Kasumi-1 (cell line): Measurements from ENCODE around the gene SCARF2.
"Not testable (repeated sequence)": the region's sequence is repeated elsewhere in the genome, so short reads cannot be mapped to it uniquely, and the experiment has no call there.

Experiments used
- DNase-seq, 2 experiments: peaks; one replicate each; lab custom pipeline; 2025; lab: John Stamatoyannopoulos, UW

SCARF2 gene

GRCh38 chr22:20427104-20427944 is 10.3 kb downstream of the SCARF2 start:
- no peak for DNase-seq

- DNase-seq, result no peak
Measured at GRCh38 chr22:20426259-20426615, 11.4 kb downstream of the SCARF2 start.

GRCh38 chr22:20425566-20426258 is 11.9 kb downstream of the SCARF2 start:
- no peak for DNase-seq

DNA sequence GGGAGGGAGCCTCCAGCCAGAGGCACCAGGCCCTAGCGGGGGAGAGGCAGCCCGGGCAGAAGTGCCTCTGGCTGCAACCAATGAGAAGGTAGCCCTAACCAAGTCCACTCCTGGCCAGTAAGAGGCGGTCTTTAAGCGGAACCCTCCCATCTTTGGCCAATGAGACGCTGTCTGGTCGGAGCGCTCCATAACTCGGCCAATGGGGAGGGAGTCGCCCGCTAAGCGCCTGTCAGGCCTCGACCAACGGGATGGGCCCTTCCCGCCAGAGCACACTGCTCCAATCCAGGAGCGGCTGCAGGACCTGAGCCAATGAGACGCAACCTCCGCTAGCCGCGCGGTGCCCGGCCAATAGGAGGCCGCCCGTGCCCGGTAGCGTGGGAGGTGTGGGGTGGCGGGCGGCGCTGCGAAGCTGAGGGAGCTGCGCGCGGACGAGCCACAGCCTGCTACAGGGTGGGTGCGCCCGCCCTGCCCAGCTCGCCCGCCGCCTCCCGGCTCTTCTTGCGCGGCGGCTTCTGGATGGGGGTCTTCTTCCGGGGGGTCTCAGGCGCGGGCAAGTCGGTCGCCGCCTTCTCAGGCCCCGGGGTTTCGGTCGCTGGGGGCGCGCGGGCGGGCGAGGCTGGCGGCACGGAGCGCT is 12.6 kb downstream of the SCARF2 start:
- DNase-seq, result no peak

- no peak for DNase-seq
Measured at GRCh38 chr22:20424568-20424931, 13.1 kb downstream of the SCARF2 start.

- DNase-seq, result peak; percentile 38 to 62
Measured at GRCh38 chr22:20423906-20424551, 13.6 kb downstream of the SCARF2 start.

GRCh38 chr22:20423008-20423905 is 14.4 kb downstream of the SCARF2 start:
- peak; percentile 33 to 62 for DNase-seq

DNA sequence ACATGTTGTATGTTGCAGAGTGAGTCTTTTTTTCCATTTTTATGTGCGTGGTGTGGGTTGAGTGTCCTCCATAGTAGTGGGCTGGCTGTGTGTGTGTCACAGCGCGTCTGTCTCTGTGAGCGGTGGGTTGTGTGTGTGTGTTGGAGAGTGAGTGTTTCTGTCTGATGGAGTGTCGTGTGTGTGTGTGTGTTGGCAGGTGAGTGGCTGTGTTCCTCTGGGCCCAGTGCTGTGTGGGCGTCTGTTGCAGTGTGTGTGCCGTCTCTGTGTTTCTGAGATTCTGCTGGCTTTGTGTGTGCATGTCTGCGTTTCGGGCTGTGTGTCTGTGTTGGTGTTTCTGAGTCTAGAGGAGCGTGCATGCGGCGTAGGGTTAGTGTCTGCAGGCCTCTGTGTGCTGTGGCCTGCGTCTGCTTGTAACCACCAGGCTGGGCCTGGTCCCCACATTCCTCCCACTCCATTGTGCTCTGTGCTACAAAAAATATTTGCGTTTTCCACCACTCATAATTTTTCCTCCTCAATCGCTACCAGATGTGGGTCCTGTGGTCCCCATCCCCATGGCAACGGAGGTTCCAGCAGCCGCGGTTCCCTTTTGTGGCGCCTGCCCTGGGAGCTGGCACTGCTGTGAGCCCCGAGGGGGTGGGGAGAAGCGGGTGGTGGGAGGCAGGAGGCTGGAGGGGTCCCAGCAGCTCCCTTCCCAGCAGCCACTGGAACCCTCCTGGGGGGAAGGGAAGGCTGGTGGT is 15.2 kb downstream of the SCARF2 start:
- no peak for DNase-seq

DNA sequence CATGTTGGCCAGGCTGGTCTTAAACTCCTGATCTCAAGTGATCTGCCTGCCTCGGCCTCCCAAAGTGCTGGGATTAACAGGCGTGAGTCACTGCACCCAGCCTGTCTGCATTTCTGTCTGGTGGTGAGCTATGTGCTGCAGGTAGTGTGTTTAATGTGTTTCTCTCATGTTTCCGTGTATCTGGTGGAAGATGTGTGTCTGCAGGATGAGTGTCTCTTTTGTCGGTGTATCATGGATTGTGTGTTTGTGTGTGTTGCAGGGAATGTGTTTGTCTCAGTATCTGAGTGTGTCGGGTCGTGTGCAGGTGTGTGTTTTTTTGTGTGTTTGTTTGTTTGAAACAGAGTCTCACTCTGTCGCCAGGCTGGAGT is 16.1 kb downstream of the SCARF2 start:
- DNase-seq, result no peak

DNA sequence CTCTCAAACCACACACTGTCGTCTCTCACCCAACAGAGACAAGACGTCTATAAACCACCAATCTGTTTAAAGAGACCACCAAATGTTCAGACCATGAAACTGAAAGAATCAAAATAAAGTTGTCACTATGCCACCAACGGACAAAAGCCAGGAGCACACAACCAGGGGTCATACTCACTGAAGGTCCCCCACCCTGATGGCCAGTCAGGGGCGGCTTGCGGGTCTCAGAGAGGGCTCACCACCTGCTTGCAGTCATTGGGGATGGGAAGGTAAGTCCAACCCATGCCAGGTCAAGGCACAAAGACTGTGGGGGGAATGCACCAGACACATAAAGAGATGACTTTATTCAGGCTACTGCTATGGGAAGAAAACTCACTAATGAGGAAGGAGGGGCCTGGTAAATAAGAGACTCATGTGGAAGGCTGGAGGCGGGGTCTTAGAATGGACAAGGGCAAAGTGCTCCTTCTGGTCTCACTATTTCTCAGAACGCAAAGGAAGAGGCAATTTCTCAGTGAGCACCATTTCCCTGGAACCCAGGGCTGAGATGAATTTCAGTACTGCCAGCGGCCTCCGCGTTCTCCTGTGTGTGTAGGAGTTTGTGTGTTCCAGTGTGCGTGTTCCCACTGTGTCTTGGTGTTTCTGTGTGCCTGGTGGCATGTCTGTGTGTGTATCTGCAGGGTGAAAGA is 17.3 kb downstream of the SCARF2 start:
- DNase-seq, result no peak

DNA sequence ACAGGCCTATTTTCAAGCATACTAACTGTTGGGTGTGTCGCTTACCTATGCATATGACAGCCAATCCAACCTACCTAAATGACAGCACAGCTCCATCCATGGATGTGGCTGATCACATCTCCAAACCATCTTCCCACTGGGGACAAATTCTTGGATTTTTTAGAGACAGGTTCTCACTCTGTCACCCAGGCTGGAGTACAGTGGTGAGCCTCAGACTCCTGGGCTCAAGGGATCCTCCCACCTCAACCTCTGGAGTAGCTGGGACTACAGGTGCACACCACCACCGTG is 18.0 kb downstream of the SCARF2 start:
- DNase-seq, result no peak

DNA sequence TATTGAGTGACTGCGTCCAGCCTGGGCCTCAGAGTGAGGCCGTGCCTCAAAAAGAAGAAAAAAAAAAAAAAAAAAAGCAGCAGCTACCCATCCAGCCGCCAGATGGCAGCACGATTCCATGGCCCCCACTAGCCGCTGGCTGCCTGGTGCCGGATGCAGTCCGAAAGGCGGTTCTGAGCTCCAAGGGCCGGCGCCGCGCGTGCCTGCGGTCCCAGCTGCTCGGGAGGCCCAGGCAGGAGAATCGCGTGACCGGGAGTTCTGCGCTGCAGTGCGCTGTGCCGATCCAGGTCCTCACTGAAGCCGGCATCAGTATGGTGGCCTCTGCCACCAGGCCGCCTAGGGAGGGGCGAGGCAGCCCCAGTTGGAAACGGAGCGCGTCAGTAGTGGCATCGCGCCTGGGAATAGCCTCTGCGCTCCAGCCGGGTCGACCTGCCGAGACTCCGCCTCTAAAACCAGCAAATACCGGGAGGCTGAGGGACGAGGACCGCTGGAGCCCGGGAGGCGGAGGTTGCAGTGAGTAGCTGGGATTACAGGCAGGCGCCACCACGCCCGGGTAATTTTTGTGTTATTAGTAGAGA is 19.3 kb downstream of the SCARF2 start:
- peak; percentile 38 to 66 for DNase-seq

DNA sequence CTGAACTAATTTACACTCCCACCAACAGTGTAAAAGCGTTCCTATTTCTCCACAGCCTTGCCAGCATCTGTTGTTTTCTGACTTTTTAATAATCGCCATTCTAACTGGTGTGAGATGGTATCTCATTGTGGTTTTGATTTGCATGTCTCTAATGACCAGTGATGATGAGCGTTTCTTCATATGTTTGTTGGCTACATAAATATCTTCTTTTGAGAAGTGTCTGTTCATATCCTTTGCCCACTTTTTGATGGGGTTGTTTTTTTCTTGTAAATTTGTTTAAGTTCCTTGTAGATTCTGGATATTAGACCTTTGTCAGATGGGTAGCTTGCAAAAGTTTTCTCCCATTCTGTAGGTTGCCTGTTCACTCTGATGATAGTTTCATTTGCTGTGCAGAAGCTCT is 21.9 kb downstream of the SCARF2 start:
- DNase-seq, result not testable (repeated sequence)

DNA sequence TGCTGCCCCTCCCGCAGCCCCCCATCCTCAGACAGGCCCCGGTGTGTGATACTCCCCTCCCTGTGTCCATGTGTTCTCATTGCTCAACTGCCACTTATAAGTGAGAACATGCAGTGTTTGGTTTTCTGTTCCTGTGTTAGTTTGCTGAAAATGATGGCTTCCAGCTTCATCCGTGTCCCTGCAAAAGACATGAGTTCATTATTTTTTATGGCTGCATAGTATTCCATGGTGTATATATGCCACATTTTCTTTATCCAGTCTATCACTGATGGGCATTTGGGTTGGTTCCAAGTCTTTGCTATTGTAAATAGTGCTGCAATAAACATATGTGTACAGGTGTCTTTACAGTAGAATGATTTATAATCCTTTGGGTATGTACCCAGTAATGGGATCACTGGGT is 22.4 kb downstream of the SCARF2 start:
- not testable (repeated sequence) for DNase-seq

DNA sequence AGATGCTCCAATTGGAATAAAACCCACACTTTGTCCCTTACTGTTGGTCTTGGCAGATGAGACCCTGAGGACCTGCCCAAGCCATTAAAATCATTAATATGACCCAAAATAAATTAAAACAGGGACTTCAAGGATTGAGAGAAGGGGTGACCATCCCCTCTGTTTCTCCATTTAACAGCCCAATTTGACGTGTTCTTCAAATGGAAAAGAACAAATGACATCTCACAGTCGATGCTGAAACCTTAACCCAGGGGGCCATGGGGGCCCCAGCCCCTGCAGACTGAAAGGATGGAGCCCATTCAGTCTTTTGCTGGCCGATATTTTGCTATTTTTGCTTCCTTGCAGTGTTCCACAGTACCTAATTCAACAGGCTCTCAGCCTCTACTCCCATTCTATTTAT is 23.2 kb downstream of the SCARF2 start:
- DNase-seq, result no peak

DNA sequence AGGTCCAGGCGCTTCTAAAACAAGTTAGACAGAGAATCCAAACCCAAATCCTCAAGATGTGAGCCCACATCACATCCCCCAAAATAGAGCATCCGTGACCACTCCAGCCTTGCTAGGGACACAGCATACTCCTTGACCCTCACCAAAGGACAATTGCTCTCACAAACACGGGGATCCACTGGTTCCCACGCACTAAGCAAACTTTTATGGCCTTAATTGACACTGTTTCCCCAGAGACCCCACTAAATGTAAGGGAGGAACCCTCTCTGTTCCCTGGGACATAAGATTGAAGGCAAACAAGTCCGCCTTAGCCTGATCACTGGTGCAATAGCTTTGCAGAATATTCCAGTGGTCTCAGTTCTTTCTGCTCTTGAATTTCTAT is 23.6 kb downstream of the SCARF2 start:
- DNase-seq, result no peak

DNA sequence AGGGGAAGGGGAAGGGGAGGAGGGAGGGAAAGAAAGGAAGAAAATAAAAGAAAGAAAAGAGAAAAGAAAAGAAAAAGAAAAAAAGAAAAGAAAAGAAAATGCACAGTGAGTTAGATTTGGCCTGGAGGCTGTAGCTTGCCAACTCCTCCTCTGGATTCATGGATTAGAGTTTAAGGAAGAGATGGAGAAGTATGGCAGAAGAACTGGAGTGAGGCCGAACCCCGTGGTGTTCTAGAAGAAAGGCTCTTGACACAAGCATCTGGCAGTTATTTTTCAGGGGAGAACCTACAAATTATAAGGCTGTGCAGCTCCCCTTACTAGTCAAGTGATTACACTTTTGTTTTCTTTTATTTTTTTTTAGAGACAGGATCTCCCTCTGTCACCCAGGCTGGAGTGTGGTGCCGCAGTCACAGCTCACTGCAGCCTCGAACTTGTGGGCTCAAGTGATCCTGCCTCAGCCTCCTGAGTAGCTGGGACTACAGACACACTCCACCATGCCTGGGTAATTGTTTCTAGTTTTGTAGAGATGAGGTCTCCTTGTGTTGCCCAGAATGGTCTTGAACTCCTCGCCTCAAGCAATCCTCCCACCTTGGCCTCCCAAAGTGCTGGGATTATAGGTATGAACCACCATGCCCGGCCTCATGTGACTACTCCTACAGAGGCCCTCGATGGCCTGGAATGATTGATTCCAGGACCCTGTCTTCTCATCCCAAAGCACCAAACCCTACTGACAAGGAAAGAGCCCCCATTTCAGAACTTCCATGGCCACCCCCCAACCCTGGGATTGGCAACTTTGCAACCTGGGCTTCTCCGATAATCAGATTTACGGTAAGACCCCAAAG is 24.2 kb downstream of the SCARF2 start:
- no peak for DNase-seq

- DNase-seq, result no peak
Measured at GRCh38 chr22:20412474-20413216, 25.0 kb downstream of the SCARF2 start.

DNA sequence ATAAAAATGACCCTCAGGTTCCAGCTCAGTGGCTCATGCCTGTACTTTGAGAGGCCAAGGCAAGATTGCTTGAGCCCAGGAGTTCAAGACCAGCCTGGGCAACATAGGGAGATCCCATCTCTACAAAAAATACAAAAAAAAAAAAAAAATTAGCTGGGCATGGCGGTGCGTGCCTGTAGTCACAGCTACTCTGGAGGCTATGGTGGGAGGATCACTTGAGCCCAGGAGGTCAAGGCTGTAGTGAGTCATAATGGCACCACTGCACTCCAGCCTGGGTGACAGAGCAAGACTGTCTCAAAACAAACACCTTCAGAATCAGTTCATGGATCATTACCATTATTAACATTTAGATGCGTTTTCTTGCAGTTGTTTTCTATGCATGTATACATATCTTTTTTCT is 28.2 kb downstream of the SCARF2 start:
- DNase-seq, result not testable (repeated sequence)
